ENCODE results near the gene PTP4A2. TPM values are rescaled to one million over a fixed set of nuclear protein-coding genes. Genes with fewer than 3 reads are reported as not detected.

PTP4A2 gene
- total RNA-seq, 1 donor from 2014 or later, result 249 TPM

DNA sequence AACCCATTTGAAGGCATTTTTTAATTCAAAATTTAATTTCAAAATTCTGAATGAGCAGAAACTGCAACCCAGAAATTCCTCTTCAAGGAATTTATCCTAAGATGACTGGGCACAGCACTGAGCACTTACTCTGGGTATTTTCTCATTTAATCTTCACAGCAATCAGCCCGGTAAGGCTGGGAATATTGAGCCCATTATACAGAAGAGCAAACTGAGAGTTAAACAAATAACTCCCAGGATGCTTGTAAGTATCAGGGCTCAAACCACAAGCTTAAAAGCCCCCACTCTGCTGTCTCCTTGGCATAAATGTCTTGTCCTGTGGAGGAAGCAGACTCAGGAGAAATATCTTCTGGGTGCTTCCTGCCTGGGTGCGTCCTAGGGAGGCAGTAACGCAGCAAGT is 69.3 kb downstream of the PTP4A2 start:
- CTCF ChIA-PET, result no interaction called here
- Mint-ChIP-seq H3K4me3 (no peak overlapping the region), H3K27me3 (no peaks in the 10 kb centered on the region), H3K4me1 (peaks cover 8% of the 10 kb centered on the region), H3K9me3 (peaks cover 4% of the 10 kb centered on the region), H3K36me3 (ENCODE audit: low read depth) (no peaks in the 10 kb centered on the region), H3K27ac (no peak overlapping the region)
- POLR2A ChIA-PET, result no interaction called here
- TF ChIP-seq, protein P1, sequence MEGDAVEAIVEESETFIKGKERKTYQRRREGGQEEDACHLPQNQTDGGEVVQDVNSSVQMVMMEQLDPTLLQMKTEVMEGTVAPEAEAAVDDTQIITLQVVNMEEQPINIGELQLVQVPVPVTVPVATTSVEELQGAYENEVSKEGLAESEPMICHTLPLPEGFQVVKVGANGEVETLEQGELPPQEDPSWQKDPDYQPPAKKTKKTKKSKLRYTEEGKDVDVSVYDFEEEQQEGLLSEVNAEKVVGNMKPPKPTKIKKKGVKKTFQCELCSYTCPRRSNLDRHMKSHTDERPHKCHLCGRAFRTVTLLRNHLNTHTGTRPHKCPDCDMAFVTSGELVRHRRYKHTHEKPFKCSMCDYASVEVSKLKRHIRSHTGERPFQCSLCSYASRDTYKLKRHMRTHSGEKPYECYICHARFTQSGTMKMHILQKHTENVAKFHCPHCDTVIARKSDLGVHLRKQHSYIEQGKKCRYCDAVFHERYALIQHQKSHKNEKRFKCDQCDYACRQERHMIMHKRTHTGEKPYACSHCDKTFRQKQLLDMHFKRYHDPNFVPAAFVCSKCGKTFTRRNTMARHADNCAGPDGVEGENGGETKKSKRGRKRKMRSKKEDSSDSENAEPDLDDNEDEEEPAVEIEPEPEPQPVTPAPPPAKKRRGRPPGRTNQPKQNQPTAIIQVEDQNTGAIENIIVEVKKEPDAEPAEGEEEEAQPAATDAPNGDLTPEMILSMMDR (IDR thresholded peaks at IDR 0.05), result no peak
- DNase-seq (no peak), ATAC-seq (ENCODE audit: low read depth) (no peak)
- intact Hi-C loops (cut with micrococcal nuclease), result no loop called here

DNA sequence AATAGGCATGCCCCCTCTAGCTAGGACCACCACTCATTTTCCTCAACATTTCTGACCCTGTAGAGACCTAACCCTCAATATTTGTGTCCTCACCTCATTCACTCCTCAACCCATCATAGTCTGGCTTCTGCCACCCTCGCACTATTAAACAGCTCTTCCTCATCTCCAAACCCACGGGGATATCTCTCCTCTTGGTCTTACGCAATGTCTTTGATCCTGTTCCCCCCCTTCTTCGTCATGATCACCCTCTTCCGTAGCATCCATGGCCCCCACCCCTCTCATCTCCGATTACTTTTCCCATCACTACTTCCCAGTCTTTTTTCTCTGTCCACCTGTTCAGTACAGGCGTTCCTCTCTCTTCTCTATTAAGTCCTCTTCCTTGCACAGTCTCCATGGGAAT is 70.6 kb downstream of the PTP4A2 start:
- no peak for ATAC-seq (ENCODE audit: low read depth)
- intact Hi-C loops (cut with micrococcal nuclease), result loop anchor here (2.0 kb wide), 1 partner anchor 41 kb away; no protein-coding TSS in a partner anchor
- Mint-ChIP-seq H3K4me1 (peaks cover 8% of the 10 kb centered on the region), H3K4me3 (no peak overlapping the region), H3K27ac (no peak overlapping the region), H3K27me3 (no peaks in the 10 kb centered on the region), H3K36me3 (ENCODE audit: low read depth) (no peaks in the 10 kb centered on the region), H3K9me3 (no peaks in the 10 kb centered on the region)
- ChIA-PET CTCF (no interaction called here), POLR2A (no interaction called here)
- DNase-seq, result no peak
- TF ChIP-seq, protein P1 (IDR thresholded peaks at IDR 0.05), result no peak

DNA sequence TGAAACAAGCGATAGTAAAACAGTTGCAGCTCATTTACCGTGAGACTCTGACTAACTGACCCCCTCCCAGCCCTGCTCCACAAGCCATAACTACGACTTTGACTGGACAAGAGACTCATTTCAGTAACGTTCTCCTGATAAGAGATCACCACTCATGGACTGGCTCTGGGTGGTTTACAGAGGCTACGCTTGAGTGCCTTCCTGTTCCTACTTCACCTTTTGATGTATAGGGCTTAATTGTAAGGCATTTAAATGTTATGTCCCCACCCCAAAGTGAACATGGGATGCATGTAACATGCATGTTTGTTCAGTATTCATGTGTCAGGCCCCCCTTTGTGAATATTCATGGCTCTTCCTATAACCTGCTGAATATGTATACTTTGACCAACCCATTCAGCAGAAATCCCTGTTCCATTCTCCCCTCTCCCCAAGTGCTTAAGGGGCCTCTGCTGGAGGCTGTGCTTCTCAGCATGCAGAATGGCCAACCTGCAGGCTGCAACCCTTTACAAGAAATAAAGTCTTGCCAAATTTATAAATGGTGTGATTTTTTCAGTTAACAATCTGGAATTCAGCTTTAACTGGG is 71.6 kb downstream of the PTP4A2 start:
- TF ChIP-seq, protein P1 (IDR thresholded peaks at IDR 0.05), result no peak
- ATAC-seq (ENCODE audit: low read depth) (peak; percentile 62), DNase-seq (no peak)
- POLR2A ChIA-PET, result interaction anchor here (0.7 to 1.5 kb wide), 2 partner anchors 14 to 33 kb away, joined by 3 to 7 read pairs; no protein-coding TSS in a partner anchor
- CTCF ChIA-PET, result interaction anchor here (1.6 kb wide), 1 partner anchor 97 kb away, joined by 8 read pairs; no protein-coding TSS in a partner anchor
- Mint-ChIP-seq H3K4me1 (peaks cover 9% of the 10 kb centered on the region), H3K4me3 (no peak overlapping the region), H3K36me3 (ENCODE audit: low read depth) (no peaks in the 10 kb centered on the region), H3K9me3 (no peaks in the 10 kb centered on the region), H3K27me3 (no peaks in the 10 kb centered on the region), H3K27ac (peak overlapping the region; percentile 46)
- intact Hi-C loops (cut with micrococcal nuclease), result loop anchor here (1.0 to 2.0 kb wide), 2 partner anchors 40 to 98 kb away; no protein-coding TSS in a partner anchor

DNA sequence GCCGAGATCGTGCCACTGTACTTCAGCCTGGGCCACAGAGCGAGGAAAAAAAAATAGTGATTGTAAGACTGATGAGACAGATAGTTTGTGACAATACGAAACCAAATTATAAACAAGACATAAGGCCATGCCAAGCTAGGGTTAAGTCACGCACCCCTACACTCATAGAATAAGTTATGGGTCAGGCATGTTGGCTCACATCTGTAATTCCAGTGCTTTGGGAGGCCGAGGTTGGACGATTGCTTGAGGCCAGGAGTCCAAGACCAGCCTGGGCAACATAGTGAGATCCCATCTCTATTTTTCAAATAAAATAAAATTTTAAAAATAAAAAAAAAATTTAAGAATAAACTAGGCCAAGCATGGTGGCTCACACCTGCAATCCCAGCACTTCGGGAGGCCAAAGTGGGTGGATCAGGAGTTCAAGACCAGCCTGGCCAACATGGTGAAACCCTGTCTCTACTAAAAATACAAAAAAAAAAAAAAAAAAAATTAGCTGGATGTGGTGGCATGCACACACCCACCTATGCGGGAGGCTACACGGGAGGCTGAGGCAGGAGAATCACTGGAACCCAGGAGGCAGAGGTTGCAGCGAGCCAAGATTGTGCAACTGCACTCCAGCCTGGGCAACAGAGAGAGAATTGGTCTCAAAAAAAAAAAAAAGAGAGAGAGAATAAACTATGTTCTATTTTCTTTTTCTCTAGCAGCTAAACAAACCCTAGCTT is 72.3 kb downstream of the PTP4A2 start:
- Mint-ChIP-seq H3K9me3 (no peaks in the 10 kb centered on the region), H3K36me3 (ENCODE audit: low read depth) (no peaks in the 10 kb centered on the region), H3K4me1 (peaks cover 12% of the 10 kb centered on the region), H3K27ac (peak overlapping the region; percentile 46), H3K4me3 (no peak overlapping the region), H3K27me3 (no peaks in the 10 kb centered on the region)
- intact Hi-C loops (cut with micrococcal nuclease), result loop anchor here (1.0 to 2.0 kb wide), 2 partner anchors 39 to 98 kb away; no protein-coding TSS in a partner anchor
- no peak for ATAC-seq (ENCODE audit: low read depth)
- ChIA-PET POLR2A (interaction anchor here (0.6 to 1.5 kb wide), 2 partner anchors 14 to 98 kb away, joined by 3 to 7 read pairs; no protein-coding TSS in a partner anchor), CTCF (interaction anchor here (1.6 kb wide), 1 partner anchor 98 kb away, joined by 8 read pairs; no protein-coding TSS in a partner anchor)
- TF ChIP-seq, protein P1 (IDR thresholded peaks at IDR 0.05), result no peak
- DNase-seq, result no peak

DNA sequence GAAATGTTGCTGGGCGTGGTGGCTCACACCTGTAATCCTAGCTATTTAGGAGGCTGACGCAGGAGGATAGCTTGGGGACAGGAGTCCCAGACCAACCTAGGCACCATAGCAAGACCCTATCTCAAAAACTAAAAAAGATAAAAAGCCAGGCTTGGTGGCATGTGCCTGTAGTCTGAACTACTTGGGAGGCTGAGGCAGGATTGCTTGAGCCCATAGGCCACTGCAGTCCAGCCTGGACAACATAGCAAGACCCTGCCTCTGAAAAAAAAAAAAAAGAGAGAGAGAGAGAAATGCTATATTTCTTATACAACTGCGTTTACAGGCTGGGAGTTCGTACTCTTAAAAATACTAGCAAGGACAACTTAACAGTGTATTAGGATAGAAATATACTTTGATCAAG is 76.1 kb downstream of the PTP4A2 start:
- intact Hi-C loops (cut with micrococcal nuclease), result no loop called here
- TF ChIP-seq, protein P1 (IDR thresholded peaks at IDR 0.05), result no peak
- ATAC-seq (ENCODE audit: low read depth), result no peak
- no peak for DNase-seq
- ChIA-PET CTCF (interaction anchor here (1.4 to 1.5 kb wide), 2 partner anchors 40 to 94 kb away, joined by 4 to 5 read pairs; no protein-coding TSS in a partner anchor), POLR2A (no interaction called here)
- Mint-ChIP-seq H3K27ac (no peak overlapping the region), H3K9me3 (no peaks in the 10 kb centered on the region), H3K4me1 (peaks cover 12% of the 10 kb centered on the region), H3K27me3 (no peaks in the 10 kb centered on the region), H3K36me3 (ENCODE audit: low read depth) (no peaks in the 10 kb centered on the region), H3K4me3 (no peak overlapping the region)

Measured in activated B cell treated with CpG ODN at 0.5 μM for 24 hours (primary cell).